H54 (cell line): ENCODE measurements around the gene HEXIM2.
"Not testable (repeated sequence)": the region's sequence is repeated elsewhere in the genome, so short reads cannot be mapped to it uniquely, and the experiment has no call there.

Source experiments
- DNase-seq: peaks from one replicate; pipeline ENCODE4 v3.0.0; 2011; ENCODE audit warnings: low spot score, mixed read lengths; ENCODE audit not compliant: insufficient read length
- FAIRE-seq: peaks from 3 replicates; lab custom pipeline; 2011; peaks lifted over from hg19 to GRCh38; lab: Jason Lieb, UNC
- POLR2A ChIP-seq: IDR thresholded peaks from 2 replicates; pipeline ENCODE4 v1.6.1; 2011; ENCODE audit warnings: low read depth, mild to moderate bottlenecking, low read length

The HEXIM2 gene

GRCh38 chr17:45121055-45121454 lies 40.6 kb upstream of the HEXIM2 start:
- DNase-seq = no peak
- TF ChIP-seq POLR2A = no peak
- FAIRE-seq = no peak

GRCh38 chr17:45123076-45123770 lies 38.5 kb upstream of the HEXIM2 start:
- DNase-seq = no peak
- no peak for TF ChIP-seq POLR2A
- no peak for FAIRE-seq

DNA sequence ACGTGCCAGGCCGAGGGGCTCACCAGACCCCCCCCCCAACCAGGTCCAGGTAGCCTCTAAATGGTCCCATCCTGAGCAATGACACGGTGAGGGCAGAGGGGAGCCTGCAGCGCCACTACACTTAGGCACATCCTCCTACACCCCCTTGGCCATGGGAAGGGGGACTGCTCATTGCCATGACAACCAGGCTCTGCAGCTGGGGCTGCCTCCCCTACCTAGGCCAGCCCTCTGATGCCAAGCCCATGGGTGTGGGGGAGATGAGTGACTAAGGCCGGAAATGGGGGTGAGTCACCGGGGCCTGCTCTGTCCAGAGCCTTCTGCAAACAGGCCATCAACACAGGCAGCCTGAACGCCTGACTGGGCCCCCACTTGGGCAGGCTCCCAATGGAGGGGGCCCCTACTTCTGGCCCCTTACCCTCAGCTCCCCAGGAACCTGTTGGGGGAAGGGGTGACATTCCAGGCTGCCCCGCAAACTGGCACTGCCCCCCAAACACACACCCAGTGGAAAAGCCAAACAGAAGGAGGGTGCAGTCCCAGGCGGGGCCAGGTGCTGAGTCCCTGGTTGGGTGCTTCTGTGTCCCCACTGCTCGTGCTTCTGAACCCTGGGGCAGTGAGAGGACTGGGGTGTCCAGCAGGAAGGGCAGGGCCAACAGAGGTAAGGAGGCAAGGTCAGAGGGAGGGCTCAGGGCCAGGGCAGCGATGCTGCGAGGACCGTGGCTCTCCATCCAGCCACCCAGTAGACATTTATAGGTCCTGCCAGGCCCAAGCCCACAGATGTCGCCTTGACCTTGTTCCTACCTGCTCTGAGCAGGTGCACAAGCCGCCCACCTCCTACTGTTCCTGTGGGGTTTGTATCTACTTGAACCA lies 37.5 kb upstream of the HEXIM2 start:
- no peak for TF ChIP-seq POLR2A
- FAIRE-seq (peak; percentile 67), DNase-seq (peak; percentile 100)

GRCh38 chr17:45124797-45125122 lies 36.9 kb upstream of the HEXIM2 start:
- FAIRE-seq, DNase-seq: not testable (repeated sequence)

- no peak for FAIRE-seq
- TF ChIP-seq POLR2A = no peak
- DNase-seq = no peak
Observed at GRCh38 chr17:45125509-45125908, 36.2 kb upstream of the HEXIM2 start.

DNA sequence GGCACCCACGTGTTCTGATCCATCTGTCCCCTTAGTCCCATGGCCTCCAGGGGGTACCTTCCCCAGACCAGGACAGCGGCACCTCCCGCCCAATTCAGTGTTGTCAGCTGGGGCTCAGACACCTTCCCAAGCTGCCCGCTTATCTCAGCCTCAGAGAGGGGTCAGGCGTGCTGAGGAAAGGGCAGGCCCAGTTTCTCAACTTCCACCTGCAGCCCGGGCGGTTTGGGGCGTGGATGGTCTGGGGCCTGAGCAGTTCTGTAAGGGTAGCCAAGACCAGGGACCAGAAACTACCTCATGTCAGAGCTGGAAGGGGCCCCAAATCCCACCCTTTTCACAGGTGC lies 34.5 kb upstream of the HEXIM2 start:
- DNase-seq (no peak), FAIRE-seq (no peak)
- TF ChIP-seq POLR2A = no peak

- no peak; the same call in 1 of the 2 replicates for TF ChIP-seq POLR2A
- FAIRE-seq (no peak), DNase-seq (peak; percentile 75)
Observed at GRCh38 chr17:45127548-45128300, 34.0 kb upstream of the HEXIM2 start.

- FAIRE-seq = no peak
- no peak for TF ChIP-seq POLR2A
Observed at GRCh38 chr17:45128331-45128730, 33.3 kb upstream of the HEXIM2 start.

GRCh38 chr17:45128989-45129388 lies 32.7 kb upstream of the HEXIM2 start:
- DNase-seq (no peak), FAIRE-seq (no peak)
- no peak for TF ChIP-seq POLR2A

More at GRCh38 chr17:45128331-45128730, 33.3 kb upstream of the HEXIM2 start:
- DNase-seq = no peak

DNA sequence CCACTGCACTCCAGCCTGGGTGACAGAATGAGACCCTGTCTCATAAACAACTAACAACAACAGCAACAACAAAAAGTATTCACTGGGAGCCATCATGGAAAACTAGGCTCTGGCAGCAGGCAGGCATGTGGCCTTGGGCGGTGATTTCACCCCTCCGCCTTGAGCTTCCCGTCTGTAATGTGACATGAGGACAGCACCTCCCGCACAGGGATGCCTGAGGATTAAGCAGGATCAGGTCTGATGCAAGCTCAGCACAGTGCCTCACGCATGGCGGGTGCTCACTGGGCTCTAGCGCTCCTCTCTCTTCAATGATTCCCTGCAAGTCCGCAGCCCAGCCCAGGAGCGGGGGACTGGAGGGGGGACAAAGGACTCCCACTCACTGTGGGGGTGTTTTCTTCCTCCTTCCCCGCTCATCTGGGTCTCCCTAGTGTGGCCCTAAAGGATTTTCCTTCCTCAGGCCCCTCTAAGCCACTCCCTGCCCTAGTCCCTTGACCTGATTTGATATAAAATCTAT lies 32.2 kb upstream of the HEXIM2 start:
- no peak for FAIRE-seq
- DNase-seq = no peak
- no peak for TF ChIP-seq POLR2A

DNA sequence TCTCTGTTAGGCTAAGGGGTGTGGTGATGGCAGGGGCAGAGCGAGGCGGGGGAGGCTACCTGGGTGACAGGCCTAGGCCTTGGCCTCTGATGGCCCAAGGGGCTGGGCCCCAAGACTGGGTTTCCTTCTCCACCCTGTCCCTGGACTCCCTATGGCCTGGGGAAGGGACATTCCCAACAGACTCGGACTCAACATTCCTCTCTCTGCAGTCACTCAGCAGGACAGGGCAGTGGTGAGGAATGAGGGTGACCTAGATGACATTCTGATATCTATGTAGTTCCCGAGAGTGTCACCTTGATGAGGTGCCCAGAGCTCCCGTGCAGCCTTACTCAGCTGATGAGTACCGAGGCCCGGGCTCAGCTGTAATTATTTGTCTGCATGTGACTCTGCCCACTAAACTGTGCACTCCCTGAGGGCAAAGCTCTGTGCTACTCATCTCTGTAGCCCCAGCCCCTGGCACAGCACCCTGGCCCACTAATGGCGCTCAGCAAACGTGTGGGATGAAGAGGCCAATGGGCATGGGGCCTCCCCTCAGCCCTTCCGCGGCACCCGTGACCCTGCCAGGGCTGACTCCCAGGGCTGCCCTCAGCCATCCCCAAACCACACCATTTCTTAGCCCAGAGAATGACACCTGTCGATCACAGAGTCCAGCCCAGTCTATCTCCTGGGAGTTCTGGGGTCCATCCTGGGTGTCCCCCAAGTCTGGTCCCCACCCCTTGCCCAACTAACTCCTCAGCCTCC lies 31.6 kb upstream of the HEXIM2 start:
- FAIRE-seq (no peak), DNase-seq (peak; percentile 78)
- no peak for TF ChIP-seq POLR2A

GRCh38 chr17:45130681-45131615 lies 30.7 kb upstream of the HEXIM2 start:
- no peak for TF ChIP-seq POLR2A
- DNase-seq = no peak
- FAIRE-seq = no peak
